ENCODE results near the gene SERPINB2. TPM values are rescaled to one million over a fixed set of nuclear protein-coding genes. Genes with fewer than 3 reads are reported as not detected.
"Not testable (repeated sequence)": the region's sequence is repeated elsewhere in the genome, so short reads cannot be mapped to it uniquely, and the experiment has no call there.

The SERPINB2 gene
- total RNA-seq, 1 donor from 2014 or later, result not detected

DNA sequence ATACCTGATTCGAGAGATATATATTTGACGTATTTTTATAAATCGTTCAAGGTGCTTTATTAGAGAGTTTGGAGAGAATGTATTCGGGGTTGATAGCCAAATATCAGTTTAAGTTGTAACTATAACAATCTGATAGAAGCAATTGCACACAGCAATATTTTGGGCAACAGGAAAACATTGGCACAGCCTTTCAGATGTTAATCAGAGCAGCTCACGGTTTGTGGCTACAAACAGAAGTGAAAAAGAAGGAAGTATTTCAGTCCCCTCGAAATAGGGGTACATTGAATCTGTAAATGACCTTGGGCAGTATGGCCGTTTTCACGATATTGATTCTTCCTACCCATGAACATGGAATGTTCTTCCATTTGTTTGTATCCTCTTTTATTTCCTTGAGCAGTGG, 40.8 kb downstream of the SERPINB2 start:
- H3K27me3 ChIP-seq, result peaks cover 9% of the 10 kb centered on the region
- H3K9ac ChIP-seq, result no peak overlapping the region
- H3K27me3 Mint-ChIP-seq (ENCODE audit: insufficient read depth, low read depth), result no peaks in the 10 kb centered on the region
- H4K20me1 ChIP-seq (ENCODE audit: low read depth), result no peaks in the 10 kb centered on the region
- no peak overlapping the region for H2AFZ ChIP-seq (replicated peaks)
- H3K27ac ChIP-seq, result no peak overlapping the region
- H3F3A ChIP-seq (ENCODE audit: low read depth), result no peaks in the 10 kb centered on the region
- no peak overlapping the region for H3K4me2 ChIP-seq
- H3K9me3 Mint-ChIP-seq, result no peaks in the 10 kb centered on the region
- no peaks in the 10 kb centered on the region for H3K36me3 ChIP-seq
- no peak overlapping the region for H3K4me3 ChIP-seq
- TF ChIP-seq EZH2phosphoT487 (IDR thresholded peaks at IDR 0.05) (no peak), EZH2 (IDR thresholded peaks at IDR 0.05) (no peak)
- TF ChIP-seq, protein P1, sequence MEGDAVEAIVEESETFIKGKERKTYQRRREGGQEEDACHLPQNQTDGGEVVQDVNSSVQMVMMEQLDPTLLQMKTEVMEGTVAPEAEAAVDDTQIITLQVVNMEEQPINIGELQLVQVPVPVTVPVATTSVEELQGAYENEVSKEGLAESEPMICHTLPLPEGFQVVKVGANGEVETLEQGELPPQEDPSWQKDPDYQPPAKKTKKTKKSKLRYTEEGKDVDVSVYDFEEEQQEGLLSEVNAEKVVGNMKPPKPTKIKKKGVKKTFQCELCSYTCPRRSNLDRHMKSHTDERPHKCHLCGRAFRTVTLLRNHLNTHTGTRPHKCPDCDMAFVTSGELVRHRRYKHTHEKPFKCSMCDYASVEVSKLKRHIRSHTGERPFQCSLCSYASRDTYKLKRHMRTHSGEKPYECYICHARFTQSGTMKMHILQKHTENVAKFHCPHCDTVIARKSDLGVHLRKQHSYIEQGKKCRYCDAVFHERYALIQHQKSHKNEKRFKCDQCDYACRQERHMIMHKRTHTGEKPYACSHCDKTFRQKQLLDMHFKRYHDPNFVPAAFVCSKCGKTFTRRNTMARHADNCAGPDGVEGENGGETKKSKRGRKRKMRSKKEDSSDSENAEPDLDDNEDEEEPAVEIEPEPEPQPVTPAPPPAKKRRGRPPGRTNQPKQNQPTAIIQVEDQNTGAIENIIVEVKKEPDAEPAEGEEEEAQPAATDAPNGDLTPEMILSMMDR (IDR thresholded peaks at IDR 0.05), result no peak
- no peak for DNase-seq (ENCODE audit: low spot score)
- no peaks in the 10 kb centered on the region for H3K36me3 Mint-ChIP-seq
- H3K4me3 Mint-ChIP-seq, result no peak overlapping the region
- H3K9me3 ChIP-seq (ENCODE audit: low read depth), result no peaks in the 10 kb centered on the region
- no peaks in the 10 kb centered on the region for H3K4me1 ChIP-seq
- H3K27ac Mint-ChIP-seq, result no peak overlapping the region
- H3K4me1 Mint-ChIP-seq, result peaks cover 2% of the 10 kb centered on the region
- H3K79me2 ChIP-seq (ENCODE audit: low read depth), result no peaks in the 10 kb centered on the region

- not testable (repeated sequence) for H3K36me3 ChIP-seq; H4K20me1 ChIP-seq (ENCODE audit: low read depth); H3K79me2 ChIP-seq (ENCODE audit: low read depth); DNase-seq (ENCODE audit: low spot score); H3K4me2 ChIP-seq; H3F3A ChIP-seq (ENCODE audit: low read depth); H3K27ac ChIP-seq; H3K4me3 ChIP-seq; H3K9me3 Mint-ChIP-seq; H3K36me3 Mint-ChIP-seq; H3K4me3 Mint-ChIP-seq; H3K4me1 Mint-ChIP-seq; H3K9ac ChIP-seq; H3K27me3 Mint-ChIP-seq (ENCODE audit: insufficient read depth, low read depth); H3K27ac Mint-ChIP-seq; H3K4me1 ChIP-seq; H3K9me3 ChIP-seq (ENCODE audit: low read depth); H2AFZ ChIP-seq (replicated peaks)
- peaks cover 19% of the 10 kb centered on the region for H3K27me3 ChIP-seq
Measured at GRCh38 chr18:63929369-63929768, 41.9 kb downstream of the SERPINB2 start.

GRCh38 chr18:63930773-63931354, 43.4 kb downstream of the SERPINB2 start:
- Mint-ChIP-seq H3K27ac (no peak overlapping the region), H3K9me3 (no peaks in the 10 kb centered on the region), H3K4me1 (no peaks in the 10 kb centered on the region), H3K4me3 (no peak overlapping the region), H3K27me3 (ENCODE audit: insufficient read depth, low read depth) (no peaks in the 10 kb centered on the region), H3K36me3 (no peaks in the 10 kb centered on the region)
- Histone ChIP-seq H3K9me3 (ENCODE audit: low read depth) (no peaks in the 10 kb centered on the region), H3F3A (ENCODE audit: low read depth) (no peaks in the 10 kb centered on the region), H3K4me3 (no peak overlapping the region), H3K27ac (no peak overlapping the region), H4K20me1 (ENCODE audit: low read depth) (no peaks in the 10 kb centered on the region), H3K27me3 (peaks cover 34% of the 10 kb centered on the region), H3K36me3 (no peaks in the 10 kb centered on the region), H2AFZ (replicated peaks) (no peak overlapping the region), H3K4me1 (no peaks in the 10 kb centered on the region), H3K9ac (no peak overlapping the region), H3K79me2 (ENCODE audit: low read depth) (no peaks in the 10 kb centered on the region), H3K4me2 (no peak overlapping the region)
- TF ChIP-seq, protein P1 (IDR thresholded peaks at IDR 0.05), result no peak
- no peak for TF ChIP-seq EZH2phosphoT487 (IDR thresholded peaks at IDR 0.05)
- TF ChIP-seq EZH2 (IDR thresholded peaks at IDR 0.05), result no peak
- DNase-seq (ENCODE audit: low spot score), result no peak

DNA sequence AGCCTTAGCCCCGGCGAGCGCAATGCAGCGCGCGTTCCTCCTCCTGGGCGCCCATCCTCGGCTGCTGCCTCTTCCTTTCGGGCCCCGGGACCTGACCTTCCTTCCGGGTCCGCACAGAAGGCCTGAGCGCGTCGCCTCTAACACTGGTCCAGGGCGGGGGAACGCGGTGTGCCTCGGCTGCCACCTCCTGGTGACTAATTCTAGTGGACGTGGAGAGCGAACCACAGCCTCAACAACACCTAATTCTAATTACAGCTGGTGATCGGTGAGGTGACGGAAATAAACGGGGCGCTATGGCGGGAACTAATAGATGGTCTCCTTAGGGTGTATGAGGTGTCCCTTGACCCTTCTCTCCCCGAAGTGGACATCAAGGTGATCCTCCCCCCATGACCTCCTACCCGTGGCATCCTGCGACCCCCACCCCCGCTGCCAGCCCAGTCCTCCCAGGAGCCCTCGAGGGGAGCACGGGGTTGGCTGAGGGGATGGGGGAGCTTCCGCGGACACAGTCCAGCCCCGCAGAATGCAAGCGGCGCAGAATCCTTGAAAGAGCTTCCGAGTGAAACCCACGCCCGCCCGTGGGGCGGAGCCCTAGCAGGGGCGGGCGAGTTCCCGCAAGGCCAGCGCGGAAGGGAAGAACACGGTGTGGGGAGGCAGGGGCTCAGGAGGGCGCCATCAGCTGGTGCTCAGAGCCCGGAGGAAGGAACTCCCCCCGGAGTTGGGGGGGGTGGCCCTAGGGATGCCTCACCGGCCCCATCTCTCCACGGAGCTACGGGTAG, 48.8 kb downstream of the SERPINB2 start:
- no peaks in the 10 kb centered on the region for H3K36me3 ChIP-seq
- no peaks in the 10 kb centered on the region for H3K9me3 ChIP-seq (ENCODE audit: low read depth)
- Mint-ChIP-seq H3K4me1 (no peaks in the 10 kb centered on the region), H3K27ac (no peak overlapping the region), H3K4me3 (peak overlapping the region; percentile 80), H3K36me3 (no peaks in the 10 kb centered on the region), H3K9me3 (no peaks in the 10 kb centered on the region), H3K27me3 (ENCODE audit: insufficient read depth, low read depth) (no peaks in the 10 kb centered on the region)
- H3K4me3 ChIP-seq, result peak overlapping the region; percentile 56
- DNase-seq (ENCODE audit: low spot score), result peak; percentile 92
- H4K20me1 ChIP-seq (ENCODE audit: low read depth), result no peaks in the 10 kb centered on the region
- TF ChIP-seq, protein P1 (IDR thresholded peaks at IDR 0.05), result peak; percentile 77
- TF ChIP-seq EZH2 (IDR thresholded peaks at IDR 0.05) (peak; percentile 52), EZH2phosphoT487 (IDR thresholded peaks at IDR 0.05) (no peak)
- peak overlapping the region; percentile 99 for H2AFZ ChIP-seq (replicated peaks)
- H3K9ac ChIP-seq, result no peak overlapping the region
- H3K4me2 ChIP-seq, result peak overlapping the region; percentile 89
- no peak overlapping the region for H3K27ac ChIP-seq
- H3K27me3 ChIP-seq, result peaks cover 64% of the 10 kb centered on the region
- H3K4me1 ChIP-seq, result no peaks in the 10 kb centered on the region
- no peaks in the 10 kb centered on the region for H3F3A ChIP-seq (ENCODE audit: low read depth)
- H3K79me2 ChIP-seq (ENCODE audit: low read depth), result no peaks in the 10 kb centered on the region
